AG20443 (cell line): ENCODE results near the gene TTC17.
"Not testable (repeated sequence)": the region's sequence is repeated elsewhere in the genome, so short reads cannot be mapped to it uniquely, and the experiment has no call there.

Source experiments
- DNase-seq: peaks from one replicate; pipeline ENCODE4 v3.0.0; 2012; ENCODE audit warnings: low spot score, mixed read lengths

Gene TTC17, protein sequence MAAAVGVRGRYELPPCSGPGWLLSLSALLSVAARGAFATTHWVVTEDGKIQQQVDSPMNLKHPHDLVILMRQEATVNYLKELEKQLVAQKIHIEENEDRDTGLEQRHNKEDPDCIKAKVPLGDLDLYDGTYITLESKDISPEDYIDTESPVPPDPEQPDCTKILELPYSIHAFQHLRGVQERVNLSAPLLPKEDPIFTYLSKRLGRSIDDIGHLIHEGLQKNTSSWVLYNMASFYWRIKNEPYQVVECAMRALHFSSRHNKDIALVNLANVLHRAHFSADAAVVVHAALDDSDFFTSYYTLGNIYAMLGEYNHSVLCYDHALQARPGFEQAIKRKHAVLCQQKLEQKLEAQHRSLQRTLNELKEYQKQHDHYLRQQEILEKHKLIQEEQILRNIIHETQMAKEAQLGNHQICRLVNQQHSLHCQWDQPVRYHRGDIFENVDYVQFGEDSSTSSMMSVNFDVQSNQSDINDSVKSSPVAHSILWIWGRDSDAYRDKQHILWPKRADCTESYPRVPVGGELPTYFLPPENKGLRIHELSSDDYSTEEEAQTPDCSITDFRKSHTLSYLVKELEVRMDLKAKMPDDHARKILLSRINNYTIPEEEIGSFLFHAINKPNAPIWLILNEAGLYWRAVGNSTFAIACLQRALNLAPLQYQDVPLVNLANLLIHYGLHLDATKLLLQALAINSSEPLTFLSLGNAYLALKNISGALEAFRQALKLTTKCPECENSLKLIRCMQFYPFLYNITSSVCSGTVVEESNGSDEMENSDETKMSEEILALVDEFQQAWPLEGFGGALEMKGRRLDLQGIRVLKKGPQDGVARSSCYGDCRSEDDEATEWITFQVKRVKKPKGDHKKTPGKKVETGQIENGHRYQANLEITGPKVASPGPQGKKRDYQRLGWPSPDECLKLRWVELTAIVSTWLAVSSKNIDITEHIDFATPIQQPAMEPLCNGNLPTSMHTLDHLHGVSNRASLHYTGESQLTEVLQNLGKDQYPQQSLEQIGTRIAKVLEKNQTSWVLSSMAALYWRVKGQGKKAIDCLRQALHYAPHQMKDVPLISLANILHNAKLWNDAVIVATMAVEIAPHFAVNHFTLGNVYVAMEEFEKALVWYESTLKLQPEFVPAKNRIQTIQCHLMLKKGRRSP

DNA sequence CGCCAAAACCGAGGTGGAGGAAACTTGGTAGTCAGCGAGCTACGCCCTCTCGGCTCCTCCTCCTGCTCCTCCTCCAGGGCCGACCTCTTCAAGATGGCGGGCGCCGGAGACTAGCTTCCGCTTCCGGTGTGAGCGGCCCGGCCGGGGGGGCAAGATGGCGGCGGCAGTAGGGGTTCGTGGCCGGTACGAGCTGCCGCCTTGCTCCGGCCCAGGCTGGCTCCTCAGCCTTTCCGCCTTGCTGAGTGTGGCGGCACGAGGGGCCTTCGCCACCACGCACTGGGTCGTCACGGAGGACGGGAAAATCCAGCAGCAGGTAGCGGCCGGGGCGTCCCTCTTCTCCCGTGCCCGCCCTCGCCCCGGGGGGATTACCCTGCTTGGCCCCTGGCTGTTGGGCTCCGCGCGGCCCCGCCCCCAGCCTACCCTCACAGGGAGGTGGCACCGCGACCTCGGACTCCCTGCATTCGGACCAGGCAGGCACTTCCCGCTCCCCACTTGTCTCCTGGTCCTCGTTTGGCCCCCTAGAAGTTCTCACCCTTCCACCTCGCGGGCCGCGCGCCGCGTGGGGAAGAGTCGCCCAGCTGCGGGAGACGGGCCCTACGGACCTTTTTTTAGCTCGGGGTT lies at the start of gene TTC17:
Gene TTC17, plus strand, starts transcription at position 120 of the 621 bp plus-strand sequence. Its CDS starts 35 bp downstream, at position 155.
- DNase-seq: peak; percentile 98

DNA sequence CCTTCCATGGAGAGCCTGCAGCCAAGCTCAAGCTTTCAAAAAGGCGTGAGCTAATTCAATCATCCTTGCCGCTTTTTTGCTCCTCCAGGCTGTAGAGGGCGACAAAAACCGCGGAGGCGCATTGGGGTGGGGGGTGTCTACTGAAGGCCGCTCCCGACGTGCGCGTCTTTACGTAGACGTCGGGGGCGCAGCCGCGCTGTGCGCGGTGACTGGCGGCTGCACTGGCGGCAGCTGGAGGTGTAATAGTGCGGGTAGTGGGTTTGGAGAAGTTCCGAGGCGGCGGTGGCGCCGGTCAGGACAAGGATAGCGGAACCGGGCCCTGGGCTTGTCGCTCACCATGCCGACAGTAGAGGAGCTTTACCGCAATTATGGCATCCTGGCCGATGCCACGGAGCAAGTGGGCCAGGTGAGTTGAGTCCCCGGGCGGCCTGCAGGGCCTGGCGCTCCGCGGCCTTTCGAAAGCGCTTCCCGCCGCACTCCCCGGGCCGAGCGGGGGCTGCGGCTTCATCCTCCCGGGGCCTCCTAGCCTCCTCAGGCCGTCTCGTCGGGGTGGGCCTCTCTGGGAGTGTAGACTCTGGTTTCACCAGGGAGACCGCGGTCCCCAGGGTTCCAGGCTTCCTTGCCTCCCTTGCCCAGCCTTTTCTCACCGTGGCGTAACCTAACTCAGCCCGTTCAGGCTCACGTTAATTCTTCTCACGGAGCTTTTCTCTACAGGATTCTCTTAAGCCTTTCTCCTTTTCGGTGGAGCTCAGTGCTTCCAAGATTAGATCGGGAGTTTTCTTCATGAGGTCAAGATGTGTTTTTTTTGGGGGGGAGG lies 46.7 kb upstream of the TTC17 start, which contains the start of gene API5:
Gene API5, plus strand, starts transcription at position 206 of the 817 bp plus-strand sequence. Its CDS starts 132 bp downstream, at position 338.
- peak; percentile 94 for DNase-seq

DNA sequence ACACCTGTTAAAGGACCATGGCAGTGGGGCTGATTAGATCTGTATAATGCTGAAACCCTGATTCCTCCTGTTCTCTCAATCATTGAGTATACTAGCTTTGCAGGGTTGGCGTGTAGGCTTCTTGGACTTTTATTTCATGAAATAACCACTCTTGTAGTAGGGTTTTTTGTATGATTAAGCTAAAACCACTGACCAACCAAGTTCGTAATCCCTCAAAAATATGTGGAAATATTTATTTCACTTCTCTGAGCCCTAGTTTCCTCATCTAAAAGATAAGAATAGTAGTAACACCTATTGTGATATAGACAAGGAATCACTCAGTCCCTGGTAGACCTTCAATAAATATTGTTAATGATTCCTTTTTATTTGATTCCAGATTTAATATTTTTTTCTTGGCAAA lies 42.8 kb upstream of the TTC17 start:
- DNase-seq: no peak

DNA sequence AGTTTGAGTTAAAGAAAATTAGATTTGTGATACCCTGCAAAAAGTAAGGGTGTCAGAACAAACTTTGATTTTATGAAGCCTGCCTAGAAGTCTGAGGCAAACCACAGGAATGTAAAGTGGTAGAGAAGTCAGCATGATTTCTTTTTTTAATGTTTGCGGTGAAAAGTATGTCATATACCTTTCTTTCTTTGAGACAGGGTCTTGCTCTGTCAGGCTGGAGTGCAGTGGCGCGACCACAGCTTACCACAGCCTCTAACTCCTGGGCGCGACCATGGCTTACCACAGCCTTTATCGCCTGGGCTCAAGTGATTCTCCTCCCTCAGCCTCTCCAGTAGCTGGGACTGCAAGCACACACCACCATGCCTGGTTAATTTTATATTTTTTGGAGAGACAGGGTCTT lies 42.3 kb upstream of the TTC17 start:
- DNase-seq: no peak

DNA sequence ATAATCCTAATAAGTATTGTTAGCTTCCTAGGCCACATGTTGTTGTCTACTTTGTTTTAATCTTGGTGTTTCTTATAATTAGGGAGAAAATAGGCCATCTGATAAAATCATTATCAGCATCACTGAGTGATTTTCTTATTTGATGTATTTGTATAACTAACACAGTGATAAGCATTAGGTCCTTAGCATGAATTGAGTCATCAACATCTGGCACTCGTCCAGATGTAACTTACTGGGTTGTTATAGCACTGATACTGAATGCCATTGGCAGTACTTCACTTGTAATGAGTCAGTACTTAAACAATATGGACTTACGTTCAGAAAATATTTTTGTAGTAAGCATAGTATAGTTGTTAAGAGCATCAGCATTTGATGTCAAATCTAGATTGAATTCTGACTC lies 30.7 kb upstream of the TTC17 start:
- DNase-seq: peak; percentile 10

DNA sequence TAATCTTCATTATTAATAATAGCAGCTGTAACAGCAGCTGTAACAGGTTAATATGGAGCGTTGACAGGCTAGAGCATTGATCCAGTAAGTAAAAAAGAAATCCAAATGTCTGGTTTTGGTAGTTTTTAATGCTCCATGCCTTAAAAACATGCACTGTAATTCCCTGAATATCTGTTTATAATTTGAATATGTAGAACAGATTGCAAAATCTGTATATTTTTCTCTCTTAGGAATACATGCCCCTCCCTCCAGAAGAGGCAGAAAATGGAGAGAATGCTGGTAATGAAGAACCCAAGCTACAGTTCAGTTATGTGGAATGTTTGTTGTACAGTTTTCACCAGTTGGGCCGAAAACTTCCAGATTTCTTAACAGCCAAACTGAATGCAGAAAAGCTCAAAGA lies 30.2 kb upstream of the TTC17 start:
- no peak for DNase-seq

DNA sequence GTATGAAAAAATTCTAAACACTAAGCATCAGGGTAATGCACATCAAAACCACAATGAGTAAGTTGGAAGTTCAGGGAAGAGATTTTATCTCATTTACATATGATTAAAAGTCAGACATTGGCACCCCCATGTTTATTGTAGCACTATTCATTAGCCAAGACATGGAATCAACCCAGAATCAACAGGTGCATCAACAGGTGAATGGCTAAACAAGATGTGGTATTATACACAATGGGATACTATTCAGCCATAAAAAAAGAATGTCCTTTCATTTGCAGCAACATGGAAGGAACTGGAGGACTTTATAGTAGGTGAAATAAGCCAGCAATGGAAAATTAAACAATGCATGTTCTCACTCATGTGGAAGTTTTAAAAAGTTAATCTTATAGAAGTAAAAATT lies 17.6 kb upstream of the TTC17 start:
- no peak for DNase-seq

DNA sequence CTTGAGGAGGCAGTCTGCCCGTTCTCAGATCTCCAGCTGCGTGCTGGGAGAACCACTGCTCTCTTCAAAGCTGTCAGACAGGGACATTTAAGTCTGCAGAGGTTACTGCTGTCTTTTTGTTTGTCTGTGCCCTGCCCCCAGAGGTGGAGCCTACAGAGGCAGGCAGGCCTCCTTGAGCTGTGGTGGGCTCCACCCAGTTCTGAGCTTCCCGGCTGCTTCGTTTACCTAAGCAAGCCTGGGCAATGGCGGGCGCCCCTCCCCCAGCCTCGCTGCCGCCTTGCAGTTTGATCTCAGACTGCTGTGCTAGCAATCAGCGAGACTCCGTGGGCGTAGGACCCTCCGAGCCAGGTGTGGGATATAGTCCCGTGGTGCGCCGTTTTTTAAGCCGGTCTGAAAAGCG lies 7.3 kb upstream of the TTC17 start:
- DNase-seq: not testable (repeated sequence)

DNA sequence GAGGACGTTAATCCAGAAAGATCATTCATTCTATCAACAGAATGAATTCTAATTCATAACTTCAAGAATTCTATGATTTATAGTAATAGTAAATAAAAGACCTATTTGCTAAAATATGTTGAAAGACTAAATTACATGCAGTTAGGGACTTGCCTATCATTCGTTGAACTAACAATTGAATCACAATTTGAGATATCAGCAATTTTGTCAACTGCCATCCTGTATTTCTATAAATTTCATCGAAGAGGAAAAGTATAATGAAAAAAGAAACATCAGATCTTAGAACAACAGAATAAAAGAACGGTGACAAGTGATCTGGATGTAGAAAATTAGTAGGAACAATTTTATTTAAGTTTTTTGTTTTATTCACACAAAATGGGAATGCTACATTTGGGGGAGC lies 4.4 kb upstream of the TTC17 start:
- DNase-seq: no peak

DNA sequence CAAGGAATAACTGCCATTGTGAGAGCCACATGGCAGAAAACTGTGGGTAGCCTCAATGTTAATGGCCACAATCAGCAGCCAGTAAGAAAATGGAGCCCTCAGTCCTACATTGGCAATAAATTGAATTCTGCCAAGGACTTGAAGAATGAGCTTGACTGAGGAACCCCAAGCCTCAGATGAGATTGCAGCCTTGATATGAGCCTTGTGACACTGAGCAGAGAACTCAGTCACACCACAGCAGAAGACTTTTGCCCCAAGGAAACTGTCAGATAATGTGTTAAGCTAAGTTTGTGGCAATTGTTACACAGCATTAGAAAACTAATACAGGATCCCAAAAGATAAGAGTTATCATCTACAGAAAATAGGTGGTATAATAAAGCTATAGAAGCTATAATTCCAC lies 2.4 kb upstream of the TTC17 start:
- DNase-seq: no peak

DNA sequence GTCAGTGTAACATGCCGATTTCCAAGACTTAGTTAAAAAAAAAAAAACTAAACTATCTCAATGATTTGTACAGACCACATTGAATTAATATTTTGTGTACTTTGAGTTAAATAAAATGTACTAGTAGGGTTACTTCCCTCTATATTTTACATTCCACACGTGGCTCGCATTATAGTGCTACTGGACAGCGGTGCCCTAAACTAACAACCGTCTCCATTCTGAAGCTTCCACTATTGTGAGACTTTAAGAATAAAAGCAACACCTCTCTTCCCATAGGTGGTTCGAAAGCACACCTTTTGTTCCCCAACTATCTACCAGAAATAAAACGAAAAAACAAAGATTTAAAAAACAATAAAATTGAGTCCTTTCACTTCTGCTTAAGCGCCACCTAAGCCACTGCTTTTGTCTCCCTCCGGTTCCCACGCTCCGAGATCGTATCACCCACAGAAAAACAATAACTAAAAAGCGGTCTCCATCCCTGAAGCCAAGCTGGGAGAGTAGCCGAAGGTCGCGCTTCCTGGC lies 380 bp upstream of the TTC17 start:
- DNase-seq: peak; percentile 14

DNA sequence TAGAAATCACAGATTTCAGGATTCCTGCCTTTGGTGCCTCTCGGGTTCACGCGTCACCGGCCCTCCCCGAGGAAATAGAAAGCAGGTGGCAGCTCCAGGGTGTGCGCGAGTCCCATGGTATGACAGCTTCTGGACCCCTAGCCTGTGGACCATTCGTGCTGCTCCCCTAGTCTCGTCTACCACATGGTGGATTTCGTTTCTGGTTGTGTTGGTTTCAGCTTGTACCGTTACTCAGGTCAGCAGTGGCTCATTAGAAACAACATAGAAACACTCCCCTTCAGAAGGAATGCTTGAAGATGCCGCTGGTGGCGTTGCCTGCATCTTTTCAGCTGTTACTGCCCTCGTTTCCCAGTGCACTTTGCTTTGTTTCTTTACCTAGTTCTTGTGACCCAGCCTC lies 700 bp downstream of the TTC17 start:
- peak; percentile 45 for DNase-seq

DNA sequence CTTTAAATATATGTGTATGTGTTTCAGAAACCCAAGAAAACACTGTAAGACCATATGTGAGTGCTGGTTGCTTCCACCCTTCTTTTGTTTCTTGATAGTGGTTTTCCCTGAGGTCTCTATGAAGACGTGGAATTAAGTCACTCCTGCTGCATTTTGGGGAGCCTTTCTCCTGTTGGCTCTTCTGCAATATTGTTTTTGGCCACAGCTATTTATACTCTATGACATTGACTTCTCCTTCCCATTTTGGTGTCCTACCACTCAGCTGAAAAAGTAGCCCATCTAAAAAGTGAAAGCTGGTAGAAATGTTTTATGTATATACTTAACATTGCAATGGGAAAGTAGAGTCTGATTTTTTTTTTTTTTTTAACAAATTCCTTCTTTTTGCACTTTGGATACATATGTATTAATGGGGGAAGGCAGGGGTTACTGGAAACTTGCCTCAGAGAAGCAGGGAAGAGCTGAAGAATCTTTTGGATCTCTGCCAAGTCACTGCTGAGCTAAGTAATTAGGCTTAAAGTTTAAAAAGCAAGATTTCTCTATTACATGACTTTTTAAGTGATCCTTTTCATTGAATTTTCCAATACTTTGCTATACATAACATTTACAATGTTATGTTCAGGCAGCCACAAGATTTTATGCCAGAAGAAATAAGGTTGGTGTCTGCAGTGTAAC lies 1.8 kb downstream of the TTC17 start:
- no peak for DNase-seq

DNA sequence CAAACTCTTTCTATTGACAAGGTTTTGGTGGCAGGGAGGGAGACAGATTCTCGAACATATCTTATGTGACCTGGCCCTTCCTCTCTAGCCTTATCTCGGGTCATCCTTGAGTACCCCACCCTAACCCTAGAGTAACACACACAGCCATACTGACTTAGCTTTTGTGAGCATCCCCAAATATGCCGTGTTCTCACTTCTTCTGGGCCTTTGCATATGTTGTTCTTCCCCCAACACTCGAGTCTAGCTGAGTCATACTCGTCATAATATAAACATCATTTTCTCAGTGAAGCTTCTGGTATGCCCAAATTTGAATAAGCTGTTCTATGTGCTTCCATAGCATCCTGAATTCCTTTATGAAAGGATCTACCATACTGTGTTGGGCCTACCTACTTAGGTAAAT lies 8.0 kb downstream of the TTC17 start:
- no peak for DNase-seq

DNA sequence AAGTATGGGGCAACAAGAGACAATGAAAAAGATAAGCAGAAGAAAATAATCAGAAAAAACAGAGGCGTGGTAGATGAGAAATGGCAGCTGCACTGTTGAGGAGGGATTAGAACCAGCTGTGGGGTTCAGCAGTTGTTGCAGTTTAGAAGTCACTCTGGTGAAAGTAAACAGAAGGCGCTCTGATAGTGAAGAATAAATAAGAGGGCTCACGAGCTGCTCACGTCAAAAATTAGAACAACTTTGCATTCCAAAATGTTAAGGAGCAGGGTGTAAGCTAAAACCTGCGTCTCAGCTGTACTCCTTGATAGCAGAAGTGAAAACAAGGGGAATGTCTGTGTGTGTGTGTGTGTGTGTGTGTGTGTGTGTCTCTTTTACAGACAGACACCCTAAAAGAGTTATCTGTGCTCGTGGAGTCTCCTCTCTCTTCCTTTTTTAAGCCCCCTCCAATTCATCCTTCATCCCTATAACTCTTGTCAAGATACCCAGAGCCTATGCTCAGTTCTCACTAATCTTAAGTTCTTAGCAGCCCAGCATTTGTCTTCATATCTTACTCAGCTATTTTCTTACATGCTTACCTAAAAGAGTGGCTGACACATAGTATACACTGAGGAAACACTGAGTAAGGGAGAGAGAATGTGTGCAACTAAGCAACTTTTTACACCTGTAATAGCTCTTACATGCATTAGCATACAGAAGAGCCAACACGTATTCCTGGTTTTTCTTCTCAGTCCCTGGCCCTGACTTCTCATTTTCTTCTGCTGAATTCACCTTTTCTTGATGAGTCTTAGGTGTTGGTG lies 8.9 kb downstream of the TTC17 start:
- no peak for DNase-seq

DNA sequence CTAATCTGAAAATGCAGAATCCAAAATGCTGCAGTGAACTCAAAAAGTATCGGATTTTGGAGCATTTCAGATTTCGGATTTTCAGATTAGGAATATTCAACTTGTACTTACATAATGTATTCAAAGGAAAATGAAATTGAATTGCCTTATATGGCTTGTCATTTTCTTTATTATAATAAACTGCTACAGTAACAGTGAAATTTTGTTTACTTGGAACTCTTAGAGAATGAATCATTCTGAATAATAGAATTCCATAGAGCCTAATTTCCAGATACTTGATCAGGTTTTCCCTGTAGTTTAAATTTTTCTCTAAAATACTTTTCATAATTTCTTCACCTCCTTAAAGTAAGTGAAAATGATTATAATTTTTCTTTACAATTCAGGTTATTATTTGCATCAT lies 17.3 kb downstream of the TTC17 start:
- no peak for DNase-seq

DNA sequence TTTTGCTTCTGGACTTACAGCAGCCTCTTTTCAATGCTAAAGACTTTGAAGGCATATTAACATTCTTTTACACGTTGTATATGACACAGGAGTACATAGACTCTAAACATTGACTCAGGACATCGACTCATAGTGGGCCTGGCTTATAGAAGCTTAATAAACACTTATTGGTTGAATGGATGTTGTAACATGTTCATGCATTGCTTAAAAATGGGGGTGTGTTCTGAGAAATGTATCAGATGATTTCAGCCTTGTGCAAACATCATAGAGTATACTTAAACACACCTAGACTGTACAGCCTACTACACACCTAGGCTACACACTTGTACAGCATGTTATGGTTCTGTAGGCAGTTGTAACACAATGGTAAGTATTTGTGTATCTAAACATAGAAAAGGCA lies 17.9 kb downstream of the TTC17 start:
- DNase-seq: peak; percentile 42

DNA sequence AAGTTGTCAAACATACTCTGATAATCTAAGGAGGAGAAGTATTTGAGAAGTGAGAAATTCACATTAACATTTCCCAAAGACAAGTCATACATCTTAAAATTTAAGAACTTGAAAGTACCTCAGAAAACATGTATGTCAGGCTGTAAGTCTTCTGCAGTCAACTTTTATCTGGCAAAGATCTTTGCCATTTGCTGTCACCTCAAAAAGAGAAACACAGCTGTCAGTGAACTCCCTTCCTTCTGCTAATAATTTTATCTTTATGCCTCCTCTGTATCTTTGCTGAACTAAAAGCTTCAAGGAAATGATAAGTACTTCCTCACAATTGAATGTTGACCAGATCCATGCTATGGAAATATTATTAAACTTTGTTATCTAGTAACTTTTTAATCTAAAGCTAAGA lies 18.7 kb downstream of the TTC17 start:
- no peak for DNase-seq

DNA sequence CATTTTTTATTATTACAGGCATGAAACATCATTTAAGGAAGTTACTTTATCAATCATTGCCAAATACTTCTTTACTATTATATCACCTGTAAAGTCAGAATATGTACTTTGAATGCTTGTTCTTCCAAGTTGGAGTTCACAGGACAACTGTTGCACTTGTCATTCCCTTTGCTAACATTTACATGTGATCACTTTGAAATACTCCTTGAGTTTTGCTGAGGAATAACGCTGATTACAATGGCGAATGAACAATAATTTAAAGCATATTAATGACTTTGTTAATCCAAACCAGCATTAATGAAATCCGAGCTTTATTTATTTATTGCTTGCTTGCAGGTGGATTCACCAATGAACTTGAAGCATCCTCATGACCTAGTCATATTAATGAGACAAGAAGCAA lies 20.2 kb downstream of the TTC17 start:
- no peak for DNase-seq

DNA sequence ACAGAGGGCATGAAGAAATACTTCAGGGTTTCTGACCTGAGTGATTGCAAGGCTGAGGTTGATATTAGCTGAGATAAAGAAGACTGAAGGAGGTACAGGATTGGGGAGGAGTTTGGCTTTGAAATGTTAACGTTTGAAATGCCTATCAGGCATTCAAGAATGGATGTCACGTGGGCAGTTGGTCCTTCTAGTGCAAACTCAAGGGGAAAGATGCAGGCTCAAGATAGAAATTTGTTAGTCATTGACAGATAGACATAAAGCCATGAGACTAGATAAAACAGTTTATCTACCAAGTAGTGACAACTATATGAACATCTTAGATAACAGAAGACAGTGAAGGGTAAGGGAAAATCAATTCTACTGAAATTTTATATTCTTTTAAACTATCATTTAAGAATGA lies 23.1 kb downstream of the TTC17 start:
- DNase-seq: no peak
